Stomach (tissue), 9 donors: ENCODE results near the gene SLC13A3. TPM values are rescaled to one million over a fixed set of nuclear protein-coding genes. Genes with fewer than 3 reads are reported as not detected.

Experiments used
- DNase-seq, 2 donors: peaks; one replicate each; pipeline versions ENCODE4 v3.0.0 to v3.0.0-alpha.2; 2013 to 2019
- H3K27ac ChIP-seq, 5 donors: fragments of 200-600 bp in 4 of 5; sonication (generic) in 4 of 5; one replicate each; pipeline ENCODE4 v1.5.1; 2013 to 2019; ENCODE audit warnings: mild to moderate bottlenecking in 1 of 5, moderate library complexity in 1 of 5
- H3K27me3 ChIP-seq, 3 donors: fragments of 200-600 bp; sonication (generic); one replicate each; pipeline ENCODE4 v1.5.1; 2017 to 2019; ENCODE audit warnings: mixed run types in 1 of 3
- H3K36me3 ChIP-seq, 4 donors: fragments of 200-600 bp; sonication (generic); 1 replicate in 3 of 4; 2 replicates in 1 of 4; pipeline ENCODE4 v1.5.1; 2016 to 2019
- H3K4me1 ChIP-seq, 4 donors: fragments of 200-600 bp; sonication (generic); one replicate each; pipeline ENCODE4 v1.5.1; 2016 to 2019
- H3K4me3 ChIP-seq, 4 donors: fragments of 200-600 bp; sonication (generic) in 3 of 4; one replicate each; pipeline ENCODE4 v1.5.1; 2016 to 2019; ENCODE audit warnings: mild to moderate bottlenecking in 1 of 4
- H3K9me3 ChIP-seq, 4 donors: fragments of 200-600 bp; sonication (generic); one replicate each; pipeline ENCODE4 v1.5.1; 2016 to 2019
- EP300 ChIP-seq: sonication (generic); formaldehyde crosslinking; IDR thresholded peaks from one replicate; pipeline ENCODE4 v1.6.1; 2017; ENCODE audit warnings: antibody characterized with exemption
- POLR2A ChIP-seq, 4 donors: fragments of 450-650 bp; IDR thresholded peaks; one replicate each; pipeline ENCODE4 v1.6.1; 2016; ENCODE audit warnings: antibody characterized with exemption in 4 of 4, control low read depth in 2 of 4, mild to moderate bottlenecking in 1 of 4, moderate library complexity in 1 of 4
- POLR2AphosphoS5 ChIP-seq, 3 donors: sonication (generic); formaldehyde crosslinking; IDR thresholded peaks; one replicate each; pipeline ENCODE4 v1.6.1; 2016; ENCODE audit warnings: antibody characterized with exemption in 3 of 3
- WGBS, 5 donors: extraction: QIAGEN DNeasy Blood & Tissue Kit in 3 of 5; methylation state at CpG; one replicate each; pipeline versions ENCODE4 v1.1.5 to v1.1.7; 2013 to 2018; 5-methylcytosine and 5-hydroxymethylcytosine counted together
- intact Hi-C: fragments of 100-400 bp; cut with DNase I; formaldehyde crosslinking; loops from one replicate; pipeline ENCODE4 v1.15.1; 2023; ENCODE audit warnings: low total_unique reads
- polyA plus RNA-seq, 3 donors: library from polyadenylated mRNA; stranded (reverse); fragments of 200-250 nt; gene quantifications; one replicate each; pipeline ENCODE4 v1.2.3, GENCODE V29; 2013
- total RNA-seq, 5 donors: library from RNA; depleted of rRNA; stranded (reverse); fragments of >200 nt; gene quantifications; one replicate each; pipeline versions ENCODE4 v1.1.0 to v1.2.3, GENCODE V29; 2014 to 2016
- TF ChIP-seq, protein P1 (sequence below), 7 experiments: fragments of 450-650 bp in 4 of 7; fragments of 200-600 bp in 3 of 7; sonication (generic) in 3 of 7; IDR thresholded peaks; one replicate each; pipeline ENCODE4 v1.5.1; 2016 to 2019; ENCODE audit warnings: antibody characterized with exemption in 7 of 7, control low read depth in 2 of 7, mild to moderate bottlenecking in 1 of 7
- donor health status: healthy with polysubstance abuse.
- donor health status: Bipolar disorder and iron deficiency.
- donor health status: healthy.

The SLC13A3 gene
- total and polyA plus RNA-seq, 8 donors, result 0.61 to 6.6 (median 1.4) TPM; not detected in 2

DNA sequence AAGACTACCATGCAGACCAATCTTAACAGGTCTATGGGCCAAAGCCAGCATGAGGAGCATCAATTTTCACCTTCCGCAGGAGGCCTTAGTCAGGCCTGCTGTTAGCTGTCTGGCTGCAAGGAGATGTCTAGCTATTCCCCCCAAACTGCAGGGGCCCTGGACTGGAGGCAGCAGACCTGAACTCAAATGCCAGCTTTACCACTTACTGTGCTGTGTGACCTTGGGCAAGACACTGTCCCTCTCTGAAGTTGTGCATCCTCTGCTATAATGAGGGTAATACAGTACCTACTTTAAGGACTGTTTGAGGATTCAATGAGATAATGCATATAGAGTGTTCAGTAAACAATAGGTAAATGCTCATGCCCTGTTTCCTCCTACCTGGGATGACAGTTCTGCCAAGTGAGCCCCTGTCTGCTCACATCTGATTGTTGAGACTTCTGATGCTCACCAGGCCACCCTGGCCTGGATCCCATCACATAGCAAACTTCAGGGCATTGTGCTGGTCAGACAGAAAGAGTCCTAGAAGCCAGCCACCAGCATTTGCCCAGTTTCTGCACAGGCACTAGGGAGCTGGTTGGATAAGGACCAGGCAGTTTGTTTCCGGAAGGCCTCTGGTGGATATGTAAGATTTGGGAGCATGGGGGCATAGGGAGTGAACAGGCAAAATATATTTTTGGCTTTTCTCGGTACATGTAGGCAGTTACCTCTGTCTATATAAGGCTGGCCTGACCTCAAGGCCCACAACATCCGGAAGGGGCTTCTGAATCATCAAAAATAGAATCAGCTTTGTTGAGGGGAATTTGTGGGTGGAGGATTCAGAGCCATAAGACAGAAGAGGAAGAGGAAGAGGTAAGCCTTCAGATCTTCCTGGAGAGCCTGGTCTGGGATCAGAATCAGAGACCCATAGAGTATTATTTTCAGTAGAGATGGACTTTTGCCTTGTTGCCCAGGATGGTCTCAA is 98.5 kb downstream of the SLC13A3 start:
- H3K9me3 ChIP-seq, result no peaks in the 10 kb centered on the region
- TF ChIP-seq EP300 (no peak), POLR2A (IDR thresholded peaks at IDR 0.05) (no peak), POLR2AphosphoS5 (IDR thresholded peaks at IDR 0.05) (no peak)
- TF ChIP-seq, protein P1, sequence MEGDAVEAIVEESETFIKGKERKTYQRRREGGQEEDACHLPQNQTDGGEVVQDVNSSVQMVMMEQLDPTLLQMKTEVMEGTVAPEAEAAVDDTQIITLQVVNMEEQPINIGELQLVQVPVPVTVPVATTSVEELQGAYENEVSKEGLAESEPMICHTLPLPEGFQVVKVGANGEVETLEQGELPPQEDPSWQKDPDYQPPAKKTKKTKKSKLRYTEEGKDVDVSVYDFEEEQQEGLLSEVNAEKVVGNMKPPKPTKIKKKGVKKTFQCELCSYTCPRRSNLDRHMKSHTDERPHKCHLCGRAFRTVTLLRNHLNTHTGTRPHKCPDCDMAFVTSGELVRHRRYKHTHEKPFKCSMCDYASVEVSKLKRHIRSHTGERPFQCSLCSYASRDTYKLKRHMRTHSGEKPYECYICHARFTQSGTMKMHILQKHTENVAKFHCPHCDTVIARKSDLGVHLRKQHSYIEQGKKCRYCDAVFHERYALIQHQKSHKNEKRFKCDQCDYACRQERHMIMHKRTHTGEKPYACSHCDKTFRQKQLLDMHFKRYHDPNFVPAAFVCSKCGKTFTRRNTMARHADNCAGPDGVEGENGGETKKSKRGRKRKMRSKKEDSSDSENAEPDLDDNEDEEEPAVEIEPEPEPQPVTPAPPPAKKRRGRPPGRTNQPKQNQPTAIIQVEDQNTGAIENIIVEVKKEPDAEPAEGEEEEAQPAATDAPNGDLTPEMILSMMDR (IDR thresholded peaks at IDR 0.05), result no peak
- 72 to 82% (median 78%) methylated on average over 4 of the region's 4 CpGs for WGBS, 5 donors
- DNase-seq, result no peak
- intact Hi-C loops, result no loop called here
- no peak overlapping the region for H3K27ac ChIP-seq
- H3K27me3 ChIP-seq, result peaks cover 0 to 12% (median 0%) of the 10 kb centered on the region in 3 donors
- no peaks in the 10 kb centered on the region for H3K36me3 ChIP-seq
- peaks cover 0 to 12% (median 0%) of the 10 kb centered on the region in 4 donors for H3K4me1 ChIP-seq
- H3K4me3 ChIP-seq, result no peak overlapping the region

DNA sequence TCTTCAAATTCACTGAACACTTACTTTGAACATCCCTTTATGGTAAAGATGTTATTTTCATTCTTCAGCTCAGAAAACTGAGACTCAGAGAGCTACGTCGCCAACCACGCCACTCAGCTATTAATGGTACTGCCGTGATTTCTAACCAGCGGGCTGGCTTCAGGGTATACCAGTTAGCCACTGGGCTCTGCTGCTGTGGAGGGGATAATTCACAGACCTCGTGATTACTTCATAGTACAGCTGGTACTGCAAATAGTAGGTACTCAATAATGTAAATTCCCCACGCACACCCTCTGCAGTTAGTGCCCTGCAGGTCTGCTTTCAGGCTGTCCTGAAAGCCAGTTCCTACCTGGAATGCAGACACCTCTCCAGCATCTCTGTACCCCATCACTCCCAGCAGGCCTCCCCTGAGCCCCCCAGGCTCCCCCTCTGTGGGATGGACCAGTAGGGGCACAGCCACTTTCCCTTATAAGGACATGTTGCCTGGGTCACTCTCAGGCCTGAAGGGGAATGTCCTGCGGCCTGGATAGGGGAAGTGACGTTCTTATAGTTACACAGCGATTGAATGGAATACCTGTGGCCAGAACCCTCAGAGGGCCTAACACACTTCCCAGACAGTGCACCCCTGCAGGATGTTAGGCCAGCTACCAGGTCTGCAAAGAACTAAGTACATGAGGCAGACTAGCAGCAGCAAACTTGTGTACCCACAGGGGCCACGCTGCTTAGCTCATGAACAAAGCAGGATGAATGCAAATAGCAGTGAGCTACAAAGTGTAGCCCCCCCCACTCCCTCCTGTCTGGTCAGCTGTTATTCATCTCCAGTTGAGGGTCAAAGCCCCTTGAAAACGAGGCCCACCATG is 99.5 kb downstream of the SLC13A3 start:
- H3K27me3 ChIP-seq, result peaks cover 0 to 21% (median 0%) of the 10 kb centered on the region in 3 donors
- intact Hi-C loops, result no loop called here
- H3K9me3 ChIP-seq, result no peaks in the 10 kb centered on the region
- WGBS, 5 donors, result 66 to 75% (median 71%) methylated on average over 11 to 12 of the region's 12 CpGs
- DNase-seq, result no peak
- H3K36me3 ChIP-seq, result no peaks in the 10 kb centered on the region
- peaks cover 0 to 12% (median 0%) of the 10 kb centered on the region in 4 donors for H3K4me1 ChIP-seq
- TF ChIP-seq EP300, result no peak
- TF ChIP-seq, protein P1 (IDR thresholded peaks at IDR 0.05), result no peak
- TF ChIP-seq POLR2AphosphoS5 (IDR thresholded peaks at IDR 0.05), result no peak
- TF ChIP-seq POLR2A (IDR thresholded peaks at IDR 0.05), result no peak
- H3K4me3 ChIP-seq, result no peak overlapping the region
- H3K27ac ChIP-seq, result no peak overlapping the region

DNA sequence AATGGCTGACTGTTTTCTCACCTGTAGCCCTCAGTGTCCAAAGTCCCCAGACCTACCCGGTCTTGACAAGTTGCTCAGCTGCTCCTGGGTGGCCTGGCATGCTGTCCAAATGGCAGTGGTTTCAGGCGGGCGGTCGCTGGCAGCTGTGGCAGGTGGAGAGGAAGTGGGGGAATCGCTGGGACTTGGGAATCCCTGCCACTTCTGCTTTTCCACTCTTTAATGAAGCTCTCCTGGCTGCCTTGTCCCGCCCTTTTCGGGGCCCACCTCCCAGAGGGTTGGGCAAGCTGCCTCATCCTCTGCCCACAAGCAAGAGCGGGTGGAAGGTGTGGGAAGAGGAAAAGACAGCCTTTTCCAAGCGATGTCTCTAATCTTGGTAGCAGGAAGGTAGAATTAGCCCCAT is 100.8 kb downstream of the SLC13A3 start, which contains the start of gene OCSTAMP:
TSS of gene OCSTAMP (minus strand) at position 194 of the 400 bp plus-strand sequence. CDS start at position 100, 94 bp downstream.
- WGBS, 5 donors, result 59 to 81% (median 69%) methylated on average over 9 of the region's 9 CpGs
- Histone ChIP-seq H3K4me3 (no peak within 1 kb of the TSS), H3K36me3 (no peaks in the 10 kb centered on the region), H3K27me3 (peaks cover 0 to 30% (median 3%) of the 10 kb centered on the region in 3 donors), H3K4me1 (peaks cover 0 to 12% (median under 1%) of the 10 kb centered on the region in 4 donors), H3K27ac (no peak within 1 kb of the TSS), H3K9me3 (no peaks in the 10 kb centered on the region)
- intact Hi-C loops, result no loop called here
- no peak for DNase-seq
- TF ChIP-seq POLR2A (IDR thresholded peaks at IDR 0.05) (no peak), POLR2AphosphoS5 (IDR thresholded peaks at IDR 0.05) (no peak), EP300 (no peak)
- TF ChIP-seq, protein P1 (IDR thresholded peaks at IDR 0.05), result no peak
